GM13976 (cell line): Measurements from ENCODE around the gene AMDHD1.

Experiments used
- DNase-seq: peaks from one replicate; pipeline ENCODE4 v3.0.0; 2012; ENCODE audit warnings: low spot score
- CTCF ChIP-seq: IDR thresholded peaks from 2 replicates; pipeline ENCODE4 v1.5.1; 2012; ENCODE audit warnings: borderline replicate concordance, mild to moderate bottlenecking; ENCODE audit not compliant: insufficient read depth; ENCODE audit errors: extremely low read depth, missing control alignments, control extremely low read depth
- in situ Hi-C: fragments of 300-500 bp; cut with MboI; formaldehyde crosslinking; loops from one replicate; pipeline ENCODE4 v1.12.0; 2022; ENCODE audit warnings: low sequenced_read_pairs, mixed read lengths, inconsistent platforms; ENCODE audit not compliant: unreplicated experiment

The AMDHD1 gene

GRCh38 chr12:95972832-95973456 lies 29.8 kb downstream of the AMDHD1 start:
- TF ChIP-seq CTCF, result no peak
- DNase-seq, result no peak
- in situ Hi-C loops, result no loop called here

DNA sequence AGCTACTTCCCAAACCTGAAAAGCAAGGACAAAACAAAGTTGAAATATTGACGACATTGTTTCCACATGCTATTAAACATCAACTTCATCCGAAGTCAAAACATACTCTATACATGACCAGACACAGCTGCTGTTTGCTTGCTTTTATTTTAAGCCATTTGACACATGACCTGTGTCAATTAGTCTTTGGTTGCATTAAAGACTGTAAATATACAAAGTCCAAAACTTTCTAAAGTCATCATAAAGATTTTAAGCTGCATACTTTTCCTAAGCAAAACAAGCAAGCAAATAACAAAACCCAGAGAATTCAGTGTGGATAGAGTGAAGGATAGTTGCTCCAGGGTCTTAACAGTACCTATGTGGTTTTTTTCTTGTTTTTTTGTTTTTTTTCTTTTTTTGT lies 31.2 kb downstream of the AMDHD1 start:
- no peak for TF ChIP-seq CTCF
- in situ Hi-C loops, result no loop called here
- DNase-seq, result no peak

GRCh38 chr12:95975491-95975890 lies 32.4 kb downstream of the AMDHD1 start:
- no peak for TF ChIP-seq CTCF
- DNase-seq, result no peak
- in situ Hi-C loops, result no loop called here

DNA sequence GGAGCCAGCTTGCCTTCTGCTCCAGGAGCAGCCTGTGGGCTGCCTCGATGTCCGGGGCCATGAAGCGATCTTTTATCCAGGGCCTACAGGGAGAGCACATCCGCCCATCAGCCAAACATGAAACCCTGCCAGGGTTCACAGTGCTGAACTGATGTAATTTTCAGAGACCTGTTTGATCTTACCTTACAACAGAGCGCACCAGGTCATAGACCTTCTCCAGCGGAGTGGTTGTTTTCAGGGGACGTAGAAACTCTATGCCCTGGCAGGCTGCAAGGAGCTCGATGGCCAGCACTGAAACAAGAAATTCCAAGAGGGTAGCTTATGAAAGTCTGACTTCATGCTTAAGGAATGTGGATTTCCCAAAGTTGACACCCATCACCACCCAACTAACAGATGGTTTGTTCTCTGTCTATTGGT lies 33.3 kb downstream of the AMDHD1 start:
- DNase-seq, result no peak
- in situ Hi-C loops, result no loop called here
- TF ChIP-seq CTCF, result no peak

GRCh38 chr12:95977764-95978305 lies 34.7 kb downstream of the AMDHD1 start:
- TF ChIP-seq CTCF, result no peak
- in situ Hi-C loops, result no loop called here
- no peak for DNase-seq

DNA sequence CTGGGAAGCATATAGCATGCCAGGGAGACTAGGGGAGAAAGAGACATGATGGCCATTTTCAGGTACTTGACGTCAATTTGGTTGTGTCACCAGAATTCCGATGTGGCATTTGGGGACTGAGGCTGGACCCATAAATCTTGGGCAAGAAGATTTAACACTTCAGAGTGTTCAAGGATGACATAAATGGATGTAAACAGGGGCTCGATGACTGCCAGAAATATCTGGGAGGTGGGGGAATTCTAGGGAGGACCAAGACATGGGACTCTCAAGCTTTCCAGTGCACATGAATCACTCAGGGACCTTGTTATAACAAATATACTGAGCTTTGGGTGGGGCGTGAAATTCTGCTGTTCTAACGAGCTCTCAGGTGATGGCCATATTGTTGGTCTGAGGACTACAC lies 35.2 kb downstream of the AMDHD1 start:
- DNase-seq, result no peak
- in situ Hi-C loops, result no loop called here
- no peak for TF ChIP-seq CTCF
